Measurements from ENCODE around the gene ECPAS.

Gene ECPAS

GRCh38 chr9:111316796-111317195, 167.4 kb downstream of the ECPAS start:
- Histone ChIP-seq H3K9me3 (ENCODE audit: control insufficient read depth, low read length) (no peaks in the 10 kb centered on the region), H3K4me1 (ENCODE audit: control insufficient read depth, insufficient read depth, low read length, poor library complexity, severe bottlenecking) (no peaks in the 10 kb centered on the region), H3K27ac (ENCODE audit: insufficient read depth, low read length, poor library complexity, severe bottlenecking) (no peak overlapping the region), H3K27me3 (replicated peaks; ENCODE audit: control insufficient read depth, insufficient read depth, low read length, poor library complexity, severe bottlenecking) (no peaks in the 10 kb centered on the region), H3K4me3 (ENCODE audit: insufficient read depth, low read depth, low read length, poor library complexity, severe bottlenecking) (no peak overlapping the region), H3K36me3 (ENCODE audit: control insufficient read depth, insufficient read depth, low read length) (no peaks in the 10 kb centered on the region)
- DNase-seq = no peak
